ENCODE results near the gene SETD2.

The SETD2 gene

DNA sequence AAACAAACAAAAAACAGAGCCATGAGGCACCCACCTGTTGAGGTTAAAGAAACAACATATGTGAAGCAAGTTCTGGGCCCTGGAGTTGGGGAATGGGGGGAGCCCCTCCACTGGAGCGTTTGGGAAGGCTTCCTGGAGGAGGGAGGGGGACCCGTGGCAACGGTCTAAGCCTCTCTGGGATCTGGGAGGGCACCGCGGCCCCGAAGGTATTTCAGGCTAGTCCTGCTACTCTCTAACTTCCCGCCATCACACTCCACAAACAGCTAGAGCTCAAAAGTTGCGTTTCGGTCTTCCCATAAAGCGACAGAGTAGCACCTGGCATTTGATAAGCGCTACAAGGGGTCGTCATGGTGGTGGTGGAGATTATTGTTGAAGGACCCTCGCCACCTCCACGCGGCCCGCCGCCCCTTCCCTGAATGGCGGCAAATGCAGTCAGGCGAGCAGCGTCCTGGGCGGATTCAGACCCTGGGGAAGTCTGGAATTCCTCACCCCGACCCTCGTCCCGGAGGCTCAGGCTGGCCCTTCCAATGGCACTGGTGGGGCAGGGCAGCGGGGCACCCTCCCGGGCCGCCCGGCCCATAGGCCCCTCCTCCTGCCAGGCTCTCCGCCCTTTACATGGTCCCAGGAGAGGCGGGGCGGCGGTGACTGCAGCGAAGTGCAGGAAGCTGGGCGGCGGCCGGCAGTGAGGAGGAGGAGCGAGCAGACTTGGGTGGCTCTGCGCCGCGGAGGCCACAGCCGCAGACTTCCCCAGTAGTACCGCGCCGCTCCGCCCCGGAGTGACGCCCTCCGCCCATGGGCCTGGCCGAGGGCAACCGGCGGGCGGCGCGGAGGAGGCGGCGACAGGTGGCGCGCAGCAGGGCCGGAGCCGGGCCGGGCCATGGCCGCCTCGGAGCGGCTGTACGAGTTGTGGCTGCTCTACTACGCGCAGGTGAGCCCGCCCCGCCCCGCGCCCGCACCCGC, 184.6 kb downstream of the SETD2 start, which contains the start of gene NBEAL2:
Gene NBEAL2, plus strand, starts transcription at position 682 of the 960 bp plus-strand sequence. Its CDS starts 196 bp downstream, at position 878.
- DNase-seq = peak; percentile 65

DNA sequence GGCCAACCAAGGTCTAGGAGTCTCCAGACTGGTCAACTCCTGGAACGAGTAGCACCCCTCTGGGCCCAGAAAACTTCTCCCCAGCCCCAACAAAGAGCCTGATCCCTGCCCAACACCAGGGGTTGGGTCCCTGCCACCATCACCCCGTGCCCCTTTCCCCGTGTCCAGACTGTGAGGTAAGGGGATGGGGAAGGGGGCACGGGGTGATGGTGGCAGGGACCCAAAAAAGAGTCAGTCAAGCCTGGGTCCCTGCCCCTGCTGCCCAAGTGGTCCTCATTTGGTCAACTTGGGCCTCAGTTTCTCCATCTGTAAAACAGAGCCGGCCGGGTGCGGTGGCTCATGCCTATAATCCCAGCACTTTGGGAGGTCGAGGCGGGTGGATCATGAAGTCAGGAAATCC, 185.5 kb downstream of the SETD2 start:
- no peak for DNase-seq

DNA sequence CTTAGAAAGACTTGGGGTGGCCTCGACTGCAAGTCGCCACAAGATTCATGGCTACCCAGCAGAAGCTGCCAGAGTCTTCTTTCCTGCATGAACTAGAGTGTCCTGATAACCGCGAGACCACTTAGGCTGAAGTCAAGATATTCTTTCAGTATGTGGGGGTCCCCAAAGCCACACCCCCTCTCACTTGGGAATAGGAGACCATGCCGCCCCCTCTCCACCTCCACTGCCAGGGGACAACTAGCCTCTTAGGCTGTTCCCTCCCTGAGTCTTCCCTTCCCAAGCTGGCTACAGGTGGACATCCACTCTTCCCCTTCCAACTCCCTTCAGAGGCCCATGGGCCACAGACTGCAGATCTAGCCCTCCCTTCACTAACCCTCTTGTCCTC, 186.1 kb downstream of the SETD2 start:
- no peak for DNase-seq

DNA sequence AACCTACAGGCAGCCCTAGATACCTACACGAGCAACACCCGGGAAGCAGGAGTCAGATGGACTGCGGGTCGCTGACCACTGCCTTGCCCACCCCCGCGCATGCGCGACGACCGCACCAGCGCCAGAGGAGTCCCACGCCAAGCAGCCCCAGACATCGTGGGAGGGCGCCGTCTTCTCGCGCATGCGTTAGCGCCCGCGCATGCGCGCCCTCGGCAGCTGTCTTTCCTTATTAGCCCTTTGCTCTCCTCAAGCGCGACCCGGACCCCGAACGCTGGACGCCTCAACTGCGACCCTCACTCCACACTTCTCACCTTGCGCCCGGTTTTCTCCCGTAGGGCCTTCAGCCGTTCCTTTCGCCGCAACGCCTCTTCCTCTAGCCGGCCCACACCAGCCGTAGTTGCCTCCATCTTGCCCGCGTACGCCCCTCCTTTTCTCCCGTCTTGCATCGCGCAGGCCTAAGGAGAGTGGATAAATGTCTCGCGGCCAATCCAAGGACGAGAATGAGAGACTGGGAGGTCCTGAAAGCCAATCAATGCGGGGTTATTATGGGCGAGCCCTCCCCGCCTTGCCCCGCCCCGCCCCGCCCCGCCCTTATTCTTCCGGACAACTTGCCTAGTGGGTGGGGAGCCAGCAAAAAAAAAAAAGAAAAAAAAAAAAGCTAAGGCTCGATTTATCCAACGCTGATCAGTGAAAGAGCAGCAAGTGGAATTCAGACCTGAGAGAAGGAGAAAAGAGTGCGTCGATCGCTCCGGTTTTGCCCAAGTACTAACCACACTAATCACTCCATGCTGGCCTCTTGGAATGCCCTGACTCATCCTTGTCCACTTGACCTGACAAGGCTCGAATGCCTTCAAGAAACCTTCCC, 187.4 kb downstream of the SETD2 start, which contains the start of gene CCDC12:
Gene CCDC12, minus strand, starts transcription at position 420 of the 865 bp plus-strand sequence. Its CDS starts 13 bp downstream, at position 407.
- DNase-seq = peak; percentile 80

DNA sequence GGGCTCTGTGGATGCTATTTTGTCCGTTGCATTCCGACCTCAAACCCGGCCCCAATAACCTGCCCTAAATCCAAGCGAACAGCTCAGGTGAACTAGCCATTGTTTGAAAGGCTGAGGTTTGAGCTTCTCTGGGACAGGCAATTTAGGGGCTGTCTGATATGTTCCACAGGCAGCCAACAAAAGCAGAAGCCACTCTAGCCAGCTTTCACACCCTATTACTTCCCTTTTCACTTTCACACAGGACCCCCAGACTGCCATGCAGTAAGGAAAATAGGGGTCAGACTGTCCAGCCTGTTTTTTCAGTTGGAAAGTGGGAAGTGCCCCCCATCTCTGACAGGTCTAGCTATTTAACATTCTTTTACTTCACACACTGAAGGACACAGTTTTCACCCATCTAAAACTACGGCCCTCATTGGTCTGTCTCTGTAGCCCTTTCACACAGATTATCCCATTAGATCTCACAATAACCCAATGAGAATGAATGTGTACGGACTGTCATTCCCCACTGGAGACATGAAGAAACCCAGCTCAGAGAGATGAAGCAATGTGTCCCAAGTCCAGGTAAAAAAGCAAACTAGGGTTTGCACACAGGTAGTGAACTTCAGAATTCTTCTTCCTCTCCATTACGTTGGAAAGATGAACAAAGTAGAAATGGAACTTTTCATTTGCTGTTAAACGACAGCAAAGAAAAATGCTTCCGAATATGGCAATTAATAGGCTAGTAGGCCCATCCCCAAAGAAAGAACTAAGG, 189.3 kb downstream of the SETD2 start:
- DNase-seq = no peak

DNA sequence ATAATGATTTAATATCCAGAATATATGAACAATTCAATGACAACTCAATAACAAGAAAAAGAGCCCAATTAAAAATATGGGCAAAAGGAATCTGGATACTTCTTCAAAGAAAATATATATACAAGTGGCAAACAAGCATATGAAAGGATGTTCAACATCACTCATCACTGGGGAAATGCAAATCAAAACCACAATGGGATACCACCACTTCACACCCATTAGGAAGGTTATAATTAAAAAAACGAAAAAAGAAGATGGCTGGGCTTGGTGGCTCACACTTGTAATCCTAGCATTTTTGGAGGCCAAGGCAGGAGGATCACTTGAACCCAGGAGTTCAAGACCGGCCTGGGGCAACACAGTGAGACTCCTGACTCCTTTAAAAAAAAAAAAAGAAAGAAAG, 191.5 kb downstream of the SETD2 start:
- no peak for DNase-seq

DNA sequence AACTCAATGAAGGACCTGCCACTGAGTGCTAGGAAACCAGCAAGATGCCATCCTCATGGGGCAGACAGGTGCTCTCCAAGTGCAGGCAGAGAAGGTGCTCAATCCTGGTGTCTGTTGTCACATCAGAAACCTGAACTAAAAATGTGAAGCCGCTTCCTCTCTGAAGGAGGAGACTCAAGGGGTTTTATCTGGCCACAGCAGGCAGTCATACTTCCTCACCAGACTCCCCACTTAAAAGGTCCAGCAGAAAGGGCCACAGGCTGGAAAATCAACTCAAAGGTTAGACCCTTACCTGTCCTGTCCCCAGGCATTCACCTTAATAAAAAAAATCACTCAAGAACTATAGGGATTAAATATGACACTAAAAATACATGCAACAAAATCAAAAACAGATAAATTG, 192.2 kb downstream of the SETD2 start:
- DNase-seq = no peak

DNA sequence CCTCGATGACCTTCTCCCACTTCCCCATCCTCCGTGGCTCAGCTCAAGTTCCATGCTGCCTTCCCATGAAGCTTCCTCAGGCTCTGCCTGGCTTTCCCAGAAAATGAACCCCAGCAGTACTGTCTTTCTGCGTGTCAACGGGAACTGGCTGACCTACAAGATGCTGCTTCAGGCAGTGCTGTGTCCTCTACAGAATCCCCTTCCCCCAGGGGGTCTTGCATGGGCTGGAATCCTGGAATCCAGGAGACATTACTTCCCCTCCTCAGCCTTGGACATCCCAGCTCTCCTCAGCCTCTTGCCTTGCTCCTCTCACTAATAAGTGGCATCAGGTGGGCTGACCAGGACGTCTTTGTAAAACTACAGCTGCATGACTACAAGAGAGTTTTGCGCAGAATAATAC, 192.8 kb downstream of the SETD2 start:
- DNase-seq = no peak

DNA sequence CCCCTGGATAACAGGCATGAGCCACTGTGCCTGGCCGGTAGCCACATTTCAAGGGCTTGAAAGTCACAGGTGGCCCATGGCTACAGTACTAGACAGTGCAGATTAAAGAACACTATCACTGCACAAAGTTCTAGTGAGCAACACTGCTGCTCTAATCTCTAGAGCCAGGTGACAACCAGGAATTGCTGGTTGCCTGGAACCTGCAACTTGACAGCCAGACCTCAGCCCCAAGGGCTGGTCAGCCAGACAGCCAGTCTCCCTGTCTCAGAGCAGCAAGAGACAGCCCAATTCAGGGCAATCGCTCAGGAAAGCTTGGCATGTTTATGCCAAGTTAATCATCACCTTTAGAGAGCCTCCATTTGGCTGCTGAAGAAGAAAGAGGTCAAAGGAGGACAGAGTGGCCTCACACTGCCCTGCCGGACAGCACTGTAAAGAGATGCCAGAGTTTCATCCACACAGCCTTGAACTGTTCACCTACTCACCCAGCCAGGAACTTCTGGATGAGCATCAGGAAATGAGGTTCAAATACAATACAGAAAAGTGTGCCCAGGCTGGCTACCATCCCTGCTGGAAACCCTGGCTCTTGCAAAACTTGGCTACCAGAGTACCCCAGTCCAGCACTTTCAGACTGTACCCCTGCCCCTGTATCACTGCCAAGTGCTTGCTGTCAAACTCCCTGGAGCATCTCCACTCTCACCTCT, 193.4 kb downstream of the SETD2 start:
- DNase-seq = no peak

DNA sequence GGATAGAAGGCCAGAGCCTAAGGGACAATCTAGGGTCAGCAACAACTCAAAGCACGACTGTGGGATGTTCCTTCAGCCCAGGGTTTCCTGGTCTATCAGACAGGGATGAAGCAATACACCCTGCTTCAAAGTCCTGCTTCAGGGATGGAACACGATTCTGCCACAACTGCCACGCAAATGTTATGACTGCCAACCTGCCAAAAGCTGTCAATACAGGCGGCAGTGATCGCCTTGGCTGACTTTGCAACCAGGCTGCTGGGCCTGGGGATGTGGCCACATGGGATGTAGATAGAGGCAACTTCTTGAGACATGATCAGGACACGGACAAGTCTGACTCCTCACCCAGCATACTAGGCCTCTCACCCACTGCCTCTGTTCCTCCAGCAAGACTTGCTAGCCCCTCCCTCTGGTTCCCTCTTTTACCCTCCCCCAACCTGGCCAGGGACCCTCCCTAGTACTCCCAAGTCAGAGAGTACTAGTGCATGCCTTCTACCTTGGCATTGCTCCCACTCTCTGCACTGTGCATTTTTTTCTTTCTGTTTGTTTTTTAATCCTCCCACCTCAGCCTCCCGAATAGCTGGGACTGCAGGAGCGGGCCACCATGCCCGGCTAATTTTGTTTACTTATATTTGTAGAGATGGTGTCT, 195.0 kb downstream of the SETD2 start:
- DNase-seq = no peak

DNA sequence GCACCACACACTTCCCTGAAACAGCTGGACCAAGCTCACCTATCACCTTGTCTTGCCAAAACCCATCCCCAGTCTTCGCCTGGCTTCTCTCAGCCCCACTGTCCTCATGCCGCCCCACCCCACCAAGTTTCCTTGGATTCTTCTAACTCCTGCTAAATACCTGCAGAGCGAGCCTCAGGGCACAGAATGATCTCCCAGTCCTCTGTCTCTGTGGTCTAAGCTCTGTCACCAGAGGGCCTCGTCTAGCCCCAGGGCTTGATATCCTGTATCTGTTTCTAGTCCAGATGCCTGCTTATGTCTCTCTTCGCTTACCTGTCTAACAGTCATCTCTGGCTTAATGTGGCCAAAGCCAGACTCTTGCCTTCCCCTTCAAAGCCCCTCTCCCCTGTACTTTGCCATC, 197.1 kb downstream of the SETD2 start:
- no peak for DNase-seq

Data from NCI-H2171 (cell line).